NCI-H1092 (cell line): ENCODE results near the gene ACAA1.
"Not testable (repeated sequence)": the region's sequence is repeated elsewhere in the genome, so short reads cannot be mapped to it uniquely, and the experiment has no call there.

Experiments
- DNase-seq: peaks from one replicate; lab custom pipeline; 2025; lab: John Stamatoyannopoulos, UW

Gene ACAA1

DNA sequence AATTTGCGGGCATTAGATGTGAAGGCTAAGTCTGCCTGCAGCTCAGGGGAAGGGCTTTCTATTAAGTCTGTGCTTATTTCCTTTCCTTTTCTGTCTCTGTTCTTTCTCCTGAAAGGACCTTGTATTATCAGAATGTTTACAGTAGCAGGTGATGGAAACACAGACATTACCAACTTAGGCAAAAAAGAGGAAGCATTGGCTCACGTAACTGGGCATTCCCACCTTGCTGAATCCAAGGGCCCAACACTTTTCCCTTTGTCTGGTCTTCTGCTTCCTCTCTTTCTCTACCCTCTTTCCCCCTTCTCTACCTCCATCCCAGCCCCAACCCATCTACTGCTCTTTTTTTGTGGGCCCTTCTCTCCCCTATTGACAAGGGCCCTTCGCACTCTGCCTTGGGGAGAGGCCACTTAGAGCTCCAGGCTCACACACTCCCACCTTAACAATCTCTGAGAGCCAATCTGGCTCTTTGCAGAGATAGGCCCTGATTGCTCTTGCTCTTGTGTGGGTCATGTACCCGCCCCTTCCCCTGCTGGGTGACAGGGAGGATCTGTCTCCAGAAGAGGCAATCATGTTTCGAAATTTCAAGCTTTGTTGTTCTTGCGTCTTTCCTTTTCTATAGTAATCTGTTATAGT is 35.0 kb downstream of the ACAA1 start:
- no peak for DNase-seq

- DNase-seq = no peak
These were observed 36.4 kb downstream of the ACAA1 start for GRCh38 chr3:38100498-38100897.

GRCh38 chr3:38099518-38099917 is 37.4 kb downstream of the ACAA1 start:
- no peak for DNase-seq

DNA sequence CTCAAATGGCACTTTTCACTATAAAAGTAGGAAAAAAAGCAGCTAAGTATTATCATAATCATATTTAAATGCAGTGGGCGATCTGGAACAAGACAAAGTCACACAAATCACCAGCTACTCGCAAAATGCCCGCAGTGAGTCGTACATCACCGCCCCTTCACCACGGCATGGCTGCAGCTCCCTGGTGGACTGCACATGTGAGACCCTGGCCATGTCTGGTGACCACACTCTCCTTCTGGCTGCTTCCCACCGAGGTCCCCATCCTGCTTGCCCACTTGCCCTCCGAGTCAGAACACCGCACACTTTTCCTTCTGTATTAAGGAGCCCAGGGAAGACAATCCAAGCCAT is 38.6 kb downstream of the ACAA1 start:
- no peak for DNase-seq

DNA sequence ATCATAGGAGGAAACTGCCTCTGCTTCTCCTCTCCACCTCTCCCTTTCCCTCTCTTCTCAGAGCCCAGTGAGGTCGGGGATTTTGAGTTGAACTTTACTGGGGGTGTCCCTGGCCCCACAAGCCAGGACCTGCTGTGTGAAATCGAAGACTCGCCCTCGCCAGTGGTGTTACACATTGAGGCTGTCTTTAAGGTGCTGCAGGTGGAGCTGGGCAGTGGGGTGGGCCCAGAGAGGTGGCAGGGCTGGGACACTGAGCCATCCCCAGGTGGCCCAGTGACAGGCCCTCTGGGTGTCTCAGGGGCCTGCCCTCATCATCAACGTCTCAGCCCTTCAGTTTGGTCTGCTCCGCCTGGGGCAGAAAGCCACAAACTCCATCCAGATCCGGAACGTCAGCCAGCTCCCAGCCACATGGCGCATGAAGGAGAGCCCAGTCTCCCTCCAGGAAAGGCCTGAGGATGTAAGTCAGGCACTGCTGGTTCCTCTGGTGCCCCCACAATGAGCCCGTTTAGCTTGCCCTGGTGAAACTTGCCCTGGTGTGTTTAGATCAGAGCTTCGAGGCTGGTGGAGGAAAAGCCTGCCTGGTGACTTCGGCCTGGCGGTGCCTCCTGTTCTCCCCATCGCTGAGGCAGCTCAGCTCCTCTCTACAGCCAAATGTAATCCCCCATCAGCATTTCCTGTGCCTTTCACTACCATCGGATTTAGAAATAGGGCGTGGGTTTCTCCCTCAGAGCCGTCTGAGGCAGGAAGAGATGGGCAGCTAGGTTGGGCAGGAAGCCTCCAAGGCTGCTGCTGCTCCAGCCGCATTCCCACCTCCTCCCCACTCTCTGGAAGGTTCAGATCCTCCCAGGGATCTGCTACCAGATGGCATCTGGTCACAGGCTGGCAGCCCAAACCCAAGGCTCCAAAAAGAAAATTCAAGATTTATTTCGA is 39.2 kb downstream of the ACAA1 start:
- no peak for DNase-seq

GRCh38 chr3:38095669-38096483 is 41.1 kb downstream of the ACAA1 start:
- no peak for DNase-seq

- no peak for DNase-seq
These were observed 41.9 kb downstream of the ACAA1 start for GRCh38 chr3:38094999-38095398.

- no peak for DNase-seq
These were observed 46.5 kb downstream of the ACAA1 start for GRCh38 chr3:38090453-38090852.

DNA sequence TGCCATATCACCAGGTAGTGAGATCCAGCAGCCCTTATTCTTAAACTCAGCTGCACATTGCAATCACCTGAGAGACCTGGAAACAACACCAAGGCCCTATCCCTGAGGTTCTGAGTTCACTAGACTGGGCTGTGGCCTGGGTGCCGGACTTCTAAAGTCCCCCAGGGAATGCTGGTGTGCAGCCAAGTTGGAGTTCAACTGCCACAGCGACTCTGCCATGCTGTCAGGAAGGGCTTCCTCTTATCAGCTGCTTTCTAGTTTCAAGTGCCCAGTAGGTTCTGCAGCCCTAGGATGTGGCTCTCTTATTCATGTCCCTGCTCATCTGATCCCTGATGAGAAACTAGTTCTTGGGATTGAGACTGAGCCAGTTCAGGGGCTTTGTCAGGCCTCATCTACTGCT is 47.8 kb downstream of the ACAA1 start:
- no peak for DNase-seq

DNA sequence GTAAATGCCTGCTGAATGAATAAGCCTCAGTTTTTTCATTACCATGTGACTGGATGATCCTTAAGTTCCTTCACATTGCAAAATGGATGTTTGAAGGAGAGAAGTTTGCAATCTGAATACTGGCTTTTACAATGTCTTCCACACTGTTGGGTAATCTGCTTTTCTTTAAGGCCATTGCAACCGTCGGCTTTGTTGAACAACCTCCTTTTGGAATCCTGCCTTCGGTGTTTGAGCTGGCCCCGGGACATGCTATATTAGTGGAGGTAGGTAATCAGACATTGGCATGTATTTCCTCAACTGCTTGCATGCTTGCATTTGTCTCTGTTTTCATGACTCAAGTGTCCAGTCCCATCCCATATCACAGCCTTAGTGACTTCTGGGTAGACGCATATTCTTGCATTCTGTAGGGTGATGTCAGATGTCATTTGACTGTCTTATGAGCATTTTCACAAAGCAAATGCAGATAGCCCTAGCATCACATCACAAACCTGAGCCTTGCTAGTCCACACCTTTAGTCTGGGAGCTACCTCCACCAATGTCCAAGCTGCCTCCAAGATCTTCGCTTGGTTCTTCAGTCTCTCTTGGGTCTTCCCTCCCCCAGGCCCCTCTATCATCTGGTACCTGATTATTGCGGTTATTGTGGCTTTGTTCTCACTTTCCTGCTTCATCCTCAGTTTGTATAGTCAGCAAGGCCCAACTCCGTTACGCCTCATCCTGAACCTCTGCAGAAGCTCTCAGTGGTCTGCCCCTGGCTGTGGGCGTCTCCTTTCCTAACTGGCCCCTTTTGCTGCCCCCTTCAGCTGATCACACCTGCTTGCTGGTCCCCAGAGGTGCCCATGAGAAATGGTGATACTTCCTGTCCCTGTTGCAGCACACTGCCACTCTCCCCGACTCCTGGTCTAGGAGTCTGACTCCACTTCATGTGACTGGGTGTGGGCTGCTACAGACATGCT is 48.5 kb downstream of the ACAA1 start:
- DNase-seq = no peak

DNA sequence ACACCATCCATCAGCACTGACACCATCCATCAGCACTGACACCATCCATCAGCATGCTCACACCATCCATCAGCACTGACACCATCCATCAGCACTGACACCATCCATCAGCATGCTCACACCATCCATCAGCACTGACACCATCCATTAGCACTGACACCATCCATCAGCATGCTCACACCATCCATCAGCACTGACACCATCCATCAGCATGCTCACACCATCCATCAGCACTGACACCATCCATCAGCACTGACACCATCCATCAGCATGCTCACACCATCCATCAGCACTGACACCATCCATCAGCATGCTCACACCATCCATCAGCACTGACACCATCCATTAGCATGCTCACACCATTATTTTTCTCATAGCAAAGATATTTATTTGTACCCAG is 49.6 kb downstream of the ACAA1 start:
- not testable (repeated sequence) for DNase-seq

GRCh38 chr3:38086496-38086895 is 50.4 kb downstream of the ACAA1 start:
- DNase-seq = no peak

DNA sequence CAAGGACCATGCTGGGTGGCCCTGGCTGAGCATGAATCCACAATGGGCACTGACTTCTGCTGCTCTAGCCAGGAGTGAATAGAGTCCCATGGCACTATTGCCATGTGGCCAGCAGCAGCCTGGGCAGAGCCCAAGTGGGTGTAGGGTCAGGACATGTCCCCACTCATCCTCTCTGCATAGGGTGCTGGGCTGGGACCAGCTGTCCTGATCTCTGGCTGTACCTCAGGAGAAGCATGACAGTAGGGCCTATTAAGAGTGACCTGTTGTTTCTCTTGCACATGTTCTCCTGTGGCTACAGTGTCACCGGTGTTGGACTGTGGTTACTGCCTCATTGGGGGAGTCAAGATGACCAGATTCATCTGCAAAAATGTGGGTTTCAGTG is 51.0 kb downstream of the ACAA1 start:
- no peak for DNase-seq

DNA sequence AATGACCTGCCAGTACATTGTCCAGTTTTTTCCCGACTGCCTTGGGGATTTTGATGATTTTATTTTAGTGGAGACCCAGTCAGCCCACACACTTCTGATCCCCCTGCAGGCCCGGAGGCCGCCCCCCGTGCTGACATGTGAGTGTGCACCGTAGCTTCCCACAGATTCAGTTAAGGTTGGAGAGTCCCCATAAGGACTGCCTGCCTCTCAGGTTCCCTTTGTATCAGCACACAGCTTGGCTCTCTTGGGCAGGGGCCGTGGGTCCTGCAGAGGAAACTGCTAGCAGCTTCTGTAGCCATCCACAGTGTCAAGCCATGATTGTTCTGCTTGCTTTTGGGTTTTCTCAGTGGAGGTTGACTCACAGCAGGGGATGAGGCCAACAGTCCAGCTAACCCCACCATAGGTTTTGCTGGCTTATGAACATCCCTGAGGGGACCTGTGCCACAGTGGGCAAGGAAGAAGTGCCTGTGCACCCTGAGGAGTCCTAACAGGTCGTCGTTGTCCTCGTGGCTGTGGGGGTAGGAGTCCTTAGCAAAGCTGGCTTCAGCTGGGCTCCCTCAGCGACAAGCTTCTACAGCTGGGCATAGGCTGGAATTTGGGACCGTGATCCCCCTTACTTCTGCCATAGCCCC is 51.5 kb downstream of the ACAA1 start:
- no peak for DNase-seq

- no peak for DNase-seq
These were observed 52.3 kb downstream of the ACAA1 start for GRCh38 chr3:38084334-38085310.

GRCh38 chr3:38083871-38084333 is 53.0 kb downstream of the ACAA1 start:
- DNase-seq = no peak

DNA sequence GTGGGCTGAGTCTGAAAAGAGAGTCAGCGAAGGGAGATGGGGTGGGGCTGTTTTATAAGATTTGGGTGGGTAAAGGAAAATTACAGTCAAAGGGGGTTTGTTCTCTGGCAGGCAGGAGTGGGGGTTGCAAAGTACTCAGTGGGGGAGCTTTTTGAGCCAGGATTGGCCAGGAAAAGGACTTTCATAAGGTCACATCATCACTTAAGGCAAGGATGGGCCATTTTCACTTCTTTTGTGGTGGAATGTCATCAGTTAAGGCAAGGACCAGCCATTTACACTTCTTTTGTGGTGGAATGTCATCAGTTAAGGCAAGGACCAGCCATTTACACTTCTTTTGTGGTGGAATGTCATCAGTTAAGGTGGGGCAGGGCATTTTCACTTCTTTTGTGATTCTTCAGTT is 53.7 kb downstream of the ACAA1 start:
- not testable (repeated sequence) for DNase-seq

GRCh38 chr3:38082296-38082695 is 54.6 kb downstream of the ACAA1 start:
- DNase-seq = not testable (repeated sequence)

DNA sequence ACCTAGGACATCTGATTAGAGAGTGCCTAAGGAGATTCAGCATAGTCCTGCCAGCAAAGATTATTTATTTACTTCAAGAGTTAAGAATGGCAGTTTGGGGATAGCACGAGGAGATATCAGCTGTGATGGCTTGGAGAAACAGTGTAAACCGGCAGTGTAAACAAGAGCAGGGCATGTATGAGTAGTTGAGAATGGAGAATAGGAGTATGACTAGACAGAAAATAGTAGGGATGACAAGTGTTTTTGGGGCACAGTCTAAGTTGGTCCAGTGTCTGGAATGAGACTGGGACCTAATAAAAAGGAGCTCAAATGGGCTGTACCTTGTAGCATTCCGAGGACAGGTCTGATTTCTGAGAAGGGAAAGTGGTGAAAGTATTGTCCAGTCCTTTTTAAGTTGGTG is 59.9 kb downstream of the ACAA1 start:
- not testable (repeated sequence) for DNase-seq
